ENCODE results near the gene RPS6KA4. TPM values are rescaled to one million over a fixed set of nuclear protein-coding genes. Genes with fewer than 3 reads are reported as not detected.

The RPS6KA4 gene
- total and polyA plus RNA-seq, 7 experiments from 2014 or later: 4.6 to 35.7 (median 26.3) TPM

- ATAC-seq (no peak), DNase-seq (no peak)
- no peaks in the 10 kb centered on the region for H3K27me3 ChIP-seq (ENCODE audit: control insufficient read depth in 2 of 2, insufficient read depth in 2 of 2, low read length in 2 of 2)
- no peak overlapping the region for H3K27ac Mint-ChIP-seq
- intact Hi-C loops (cut with micrococcal nuclease): no loop called here
- H3K4me3 Mint-ChIP-seq: no peak overlapping the region
- no peaks in the 10 kb centered on the region for H3K4me1 ChIP-seq (ENCODE audit: control insufficient read depth in 2 of 2, insufficient read depth in 2 of 2, low read length in 2 of 2)
- no peaks in the 10 kb centered on the region for H3K9me3 Mint-ChIP-seq
- POLR2A ChIA-PET: interaction anchor here (1.2 kb wide), 1 partner anchor 10 kb away, joined by 3 read pairs; no protein-coding TSS in a partner anchor
- CTCF ChIA-PET: no interaction called here
- peaks cover 0 to 8% (median 5%) of the 10 kb centered on the region in 5 donors for H3K36me3 Mint-ChIP-seq
- no peak overlapping the region for H3K4me3 ChIP-seq (ENCODE audit: low read length)
- no peak overlapping the region for H3K27ac ChIP-seq (ENCODE audit: low read depth, low read length)
- H3K36me3 ChIP-seq (ENCODE audit: control insufficient read depth in 2 of 3, insufficient read depth in 3 of 3, low read length in 3 of 3): peaks cover 0 to 59% (median 9%) of the 10 kb centered on the region in 3 experiments
- H3K27me3 Mint-ChIP-seq: no peaks in the 10 kb centered on the region
- H3K9me3 ChIP-seq (ENCODE audit: control insufficient read depth in 2 of 3, low read length in 3 of 3): no peaks in the 10 kb centered on the region
- H3K4me1 Mint-ChIP-seq: peaks cover 4 to 12% (median 5%) of the 10 kb centered on the region in 7 donors
Measured at GRCh38 chr11:64349025-64349387, 10.0 kb upstream of the RPS6KA4 start.

- CTCF ChIA-PET: no interaction called here
- H3K27ac Mint-ChIP-seq: no peak overlapping the region
- H3K36me3 ChIP-seq (ENCODE audit: control insufficient read depth in 2 of 3, insufficient read depth in 3 of 3, low read length in 3 of 3): peaks cover 0 to 55% (median 5%) of the 10 kb centered on the region in 3 experiments
Measured at GRCh38 chr11:64349404-64349803, 9.6 kb upstream of the RPS6KA4 start.

GRCh38 chr11:64351136-64351631, 7.8 kb upstream of the RPS6KA4 start:
- Mint-ChIP-seq H3K4me1 (peaks cover 0 to 8% (median 0%) of the 10 kb centered on the region in 7 donors), H3K9me3 (no peaks in the 10 kb centered on the region), H3K36me3 (no peaks in the 10 kb centered on the region), H3K27ac (no peak overlapping the region), H3K27me3 (no peaks in the 10 kb centered on the region), H3K4me3 (no peak overlapping the region)
- Histone ChIP-seq H3K27me3 (ENCODE audit: control insufficient read depth in 2 of 2, insufficient read depth in 2 of 2, low read length in 2 of 2) (no peaks in the 10 kb centered on the region), H3K4me1 (ENCODE audit: control insufficient read depth in 2 of 2, insufficient read depth in 2 of 2, low read length in 2 of 2) (no peaks in the 10 kb centered on the region), H3K27ac (ENCODE audit: low read depth, low read length) (no peak overlapping the region), H3K9me3 (ENCODE audit: control insufficient read depth in 2 of 3, low read length in 3 of 3) (no peaks in the 10 kb centered on the region), H3K36me3 (ENCODE audit: control insufficient read depth in 2 of 3, insufficient read depth in 3 of 3, low read length in 3 of 3) (peaks cover 0 to 52% (median 3%) of the 10 kb centered on the region in 3 experiments), H3K4me3 (ENCODE audit: low read length) (no peak overlapping the region)
- POLR2A ChIA-PET: interaction anchor here (0.6 kb wide), 2 partner anchors 42 to 144 kb away, joined by 3 read pairs; no protein-coding TSS in a partner anchor
- ATAC-seq: no peak
- CTCF ChIA-PET: no interaction called here
- no peak for DNase-seq
- intact Hi-C loops (cut with micrococcal nuclease): no loop called here

More at GRCh38 chr11:64349404-64349803, 9.6 kb upstream of the RPS6KA4 start:
- H3K27me3 Mint-ChIP-seq: no peaks in the 10 kb centered on the region
- no peak overlapping the region for H3K27ac ChIP-seq (ENCODE audit: low read depth, low read length)
- no peaks in the 10 kb centered on the region for H3K9me3 ChIP-seq (ENCODE audit: control insufficient read depth in 2 of 3, low read length in 3 of 3)
- H3K4me3 ChIP-seq (ENCODE audit: low read length): no peak overlapping the region
- DNase-seq: no peak
- intact Hi-C loops (cut with micrococcal nuclease): no loop called here
- no peak for ATAC-seq
- POLR2A ChIA-PET: interaction anchor here (1.2 kb wide), 1 partner anchor 10 kb away, joined by 3 read pairs; no protein-coding TSS in a partner anchor
- no peak overlapping the region for H3K4me3 Mint-ChIP-seq
- H3K27me3 ChIP-seq (ENCODE audit: control insufficient read depth in 2 of 2, insufficient read depth in 2 of 2, low read length in 2 of 2): no peaks in the 10 kb centered on the region
- H3K4me1 Mint-ChIP-seq: peaks cover 4 to 12% (median 5%) of the 10 kb centered on the region in 7 donors
- no peaks in the 10 kb centered on the region for H3K9me3 Mint-ChIP-seq
- H3K36me3 Mint-ChIP-seq: peaks cover 0 to 8% (median 5%) of the 10 kb centered on the region in 5 donors
- no peaks in the 10 kb centered on the region for H3K4me1 ChIP-seq (ENCODE audit: control insufficient read depth in 2 of 2, insufficient read depth in 2 of 2, low read length in 2 of 2)

GRCh38 chr11:64352099-64352994, 6.6 kb upstream of the RPS6KA4 start:
- H3K27me3 ChIP-seq (ENCODE audit: control insufficient read depth in 2 of 2, insufficient read depth in 2 of 2, low read length in 2 of 2): no peaks in the 10 kb centered on the region
- DNase-seq: no peak
- H3K9me3 Mint-ChIP-seq: no peaks in the 10 kb centered on the region
- CTCF ChIA-PET: interaction anchor here (0.5 to 3.5 kb wide), 4 partner anchors 35 to 1711 kb away, joined by 3 to 18 read pairs (median 4); partner anchors contain the start of genes PRDX5 and TRMT112
- H3K27ac ChIP-seq (ENCODE audit: low read depth, low read length): no peak overlapping the region
- H3K4me1 Mint-ChIP-seq: peaks cover 5 to 13% (median 6%) of the 10 kb centered on the region in 7 donors
- H3K27me3 Mint-ChIP-seq: no peaks in the 10 kb centered on the region
- ATAC-seq: no peak
- H3K4me3 Mint-ChIP-seq: no peak overlapping the region
- peaks cover 0 to under 1% of the 10 kb centered on the region in 2 donors for H3K4me1 ChIP-seq (ENCODE audit: control insufficient read depth in 2 of 2, insufficient read depth in 2 of 2, low read length in 2 of 2)
- H3K36me3 Mint-ChIP-seq: peaks cover 0 to 3% (median 0%) of the 10 kb centered on the region in 5 donors
- H3K4me3 ChIP-seq (ENCODE audit: low read length): no peak overlapping the region
- POLR2A ChIA-PET: no interaction called here
- intact Hi-C loops (cut with micrococcal nuclease): no loop called here
- no peak overlapping the region for H3K27ac Mint-ChIP-seq
- no peaks in the 10 kb centered on the region for H3K9me3 ChIP-seq (ENCODE audit: control insufficient read depth in 2 of 3, low read length in 3 of 3)
- peaks cover 0 to 52% (median 3%) of the 10 kb centered on the region in 3 experiments for H3K36me3 ChIP-seq (ENCODE audit: control insufficient read depth in 2 of 3, insufficient read depth in 3 of 3, low read length in 3 of 3)

- no peaks in the 10 kb centered on the region for H3K9me3 Mint-ChIP-seq
- intact Hi-C loops (cut with micrococcal nuclease): no loop called here
- CTCF ChIA-PET: interaction anchor here (0.5 to 3.5 kb wide), 5 partner anchors 36 to 1712 kb away, joined by 3 to 18 read pairs (median 3); partner anchors contain the start of genes PRDX5 and TRMT112
Measured at GRCh38 chr11:64352995-64353714, 5.8 kb upstream of the RPS6KA4 start.

More at GRCh38 chr11:64352995-64353714, 5.8 kb upstream of the RPS6KA4 start:
- peaks cover 5 to 20% (median 13%) of the 10 kb centered on the region in 7 donors for H3K4me1 Mint-ChIP-seq
- DNase-seq: no peak
- no peak overlapping the region for H3K27ac Mint-ChIP-seq
- H3K9me3 ChIP-seq (ENCODE audit: control insufficient read depth in 2 of 3, low read length in 3 of 3): no peaks in the 10 kb centered on the region
- no peaks in the 10 kb centered on the region for H3K27me3 ChIP-seq (ENCODE audit: control insufficient read depth in 2 of 2, insufficient read depth in 2 of 2, low read length in 2 of 2)
- H3K36me3 Mint-ChIP-seq: peaks cover 0 to 3% (median 0%) of the 10 kb centered on the region in 5 donors
- no peak overlapping the region for H3K27ac ChIP-seq (ENCODE audit: low read depth, low read length)
- H3K4me3 ChIP-seq (ENCODE audit: low read length): no peak overlapping the region
- no peaks in the 10 kb centered on the region for H3K27me3 Mint-ChIP-seq
- H3K4me1 ChIP-seq (ENCODE audit: control insufficient read depth in 2 of 2, insufficient read depth in 2 of 2, low read length in 2 of 2): peaks cover 0 to 9% of the 10 kb centered on the region in 2 donors
- POLR2A ChIA-PET: interaction anchor here (0.7 kb wide), 1 partner anchor 36 kb away, joined by 3 read pairs; the partner anchor contains the start of genes PRDX5 and TRMT112
- H3K4me3 Mint-ChIP-seq: no peak overlapping the region
- peaks cover 0 to 51% (median 3%) of the 10 kb centered on the region in 3 experiments for H3K36me3 ChIP-seq (ENCODE audit: control insufficient read depth in 2 of 3, insufficient read depth in 3 of 3, low read length in 3 of 3)
- no peak for ATAC-seq

Data from naive thymus-derived CD4-positive, alpha-beta T cell (primary cell).